Activated T-cell treated with anti-CD3 and anti-CD28 coated beads, Interleukin-2, amount 50 U/mL, for 72 hours (primary cell): Measurements from ENCODE around the gene SPINK4. TPM values are rescaled to one million over a fixed set of nuclear protein-coding genes. Genes with fewer than 3 reads are reported as not detected.

Source experiments
- ATAC-seq, 2 donors: fragments of 150-1000 bp; cut with Tn5 transposase; replicated peaks in 1 of 2; 2 replicates each; pipeline ENCODE4 v1.10.0; 2021; ENCODE audit warnings: moderate library complexity in 2 of 2, mild to moderate bottlenecking in 1 of 2
- DNase-seq, 2 donors: peaks; one replicate each; pipeline ENCODE4 v3.0.0; 2021 to 2022; ENCODE audit warnings: mixed read lengths in 1 of 2
- H3K27ac Mint-ChIP-seq: one replicate; pipeline ENCODE4 v1.8.0; 2022; ENCODE audit warnings: mild to moderate bottlenecking, moderate library complexity, mixed read lengths
- H3K27me3 Mint-ChIP-seq: one replicate; pipeline ENCODE4 v1.8.0; 2022; ENCODE audit warnings: low read depth, mixed read lengths
- H3K36me3 Mint-ChIP-seq, 2 donors: one replicate each; pipeline ENCODE4 v1.8.0; 2022; ENCODE audit warnings: mixed read lengths in 2 of 2, mild to moderate bottlenecking in 1 of 2; ENCODE audit not compliant: insufficient read depth in 2 of 2
- H3K4me1 Mint-ChIP-seq: one replicate; pipeline ENCODE4 v1.8.0; 2022; ENCODE audit warnings: low read depth, mixed read lengths
- H3K4me3 Mint-ChIP-seq, 2 donors: one replicate each; pipeline ENCODE4 v1.8.0; 2022; ENCODE audit warnings: mild to moderate bottlenecking in 2 of 2, mixed read lengths in 2 of 2, moderate library complexity in 2 of 2
- H3K9me3 Mint-ChIP-seq, 2 donors: one replicate each; pipeline ENCODE4 v1.8.0; 2022; ENCODE audit warnings: mixed read lengths in 2 of 2
- total RNA-seq, 2 donors: library from RNA; stranded (reverse); gene quantifications; one replicate each; pipeline ENCODE4 v1.2.3, GENCODE V29; 2022

The SPINK4 gene
- total RNA-seq, 2 donors from 2014 or later, result not detected

DNA sequence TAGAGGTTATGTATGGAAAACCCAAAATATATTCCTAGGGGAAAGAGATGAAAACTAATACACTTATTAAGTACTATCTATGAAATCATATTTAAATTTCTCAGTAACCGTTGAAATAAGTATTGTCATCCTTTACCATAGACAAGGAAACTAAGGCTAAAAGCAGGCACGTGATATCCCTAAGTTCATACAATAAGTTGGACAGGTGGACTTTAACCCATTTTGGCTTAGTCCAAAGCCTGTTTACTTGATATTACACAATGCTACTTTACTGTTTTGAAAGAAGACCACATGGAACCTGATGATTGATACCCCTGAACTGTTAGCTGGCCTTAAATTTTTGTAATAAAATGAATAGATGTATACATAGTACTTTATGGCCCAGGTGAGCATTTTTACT, 53.8 kb downstream of the SPINK4 start:
- DNase-seq, result no peak
- Mint-ChIP-seq H3K27ac (peak overlapping the region; percentile 92), H3K9me3 (peaks cover 0 to 3% of the 10 kb centered on the region in 2 donors), H3K27me3 (no peaks in the 10 kb centered on the region), H3K36me3 (peaks cover 24 to 47% of the 10 kb centered on the region in 2 donors), H3K4me3 (peak overlapping the region in 1 of 2 donors; percentile 88), H3K4me1 (peaks cover 77% of the 10 kb centered on the region)
- ATAC-seq, result no peak

DNA sequence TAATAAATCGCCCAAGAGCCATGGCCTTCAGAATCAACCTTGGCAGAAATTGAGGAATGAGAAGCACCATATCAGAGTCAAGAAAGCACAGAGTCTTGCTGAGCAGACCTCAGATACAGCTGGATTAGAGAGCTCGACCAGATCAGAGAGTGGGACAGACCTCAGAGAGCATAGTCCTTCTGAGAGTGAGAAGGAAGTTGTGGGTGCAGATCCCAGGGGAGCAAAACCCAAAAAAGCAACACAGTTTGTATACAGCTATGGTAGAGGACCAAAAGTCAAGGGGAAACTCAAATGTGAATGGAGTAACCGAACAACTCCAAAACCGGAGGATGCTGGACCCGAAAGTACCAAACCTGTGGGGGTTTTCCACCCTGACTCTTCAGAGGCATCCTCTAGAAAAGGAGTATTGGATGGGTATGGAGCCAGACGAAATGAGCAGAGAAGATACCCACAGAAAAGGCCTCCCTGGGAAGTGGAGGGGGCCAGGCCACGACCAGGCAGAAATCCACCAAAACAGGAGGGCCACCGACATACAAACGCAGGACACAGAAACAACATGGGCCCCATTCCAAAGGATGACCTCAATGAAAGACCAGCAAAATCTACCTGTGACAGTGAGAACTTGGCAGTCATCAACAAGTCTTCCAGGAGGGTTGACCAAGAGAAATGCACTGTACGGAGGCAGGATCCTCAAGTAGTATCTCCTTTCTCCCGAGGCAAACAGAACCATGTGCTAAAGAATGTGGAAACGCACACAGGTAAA, 54.9 kb downstream of the SPINK4 start:
- H3K27ac Mint-ChIP-seq, result peak overlapping the region; percentile 92
- H3K4me1 Mint-ChIP-seq, result peaks cover 85% of the 10 kb centered on the region
- peaks cover 0 to 3% of the 10 kb centered on the region in 2 donors for H3K9me3 Mint-ChIP-seq
- ATAC-seq (no peak), DNase-seq (peak in 1 of 2 donors; percentile 31)
- H3K27me3 Mint-ChIP-seq, result no peaks in the 10 kb centered on the region
- H3K36me3 Mint-ChIP-seq, result peaks cover 24 to 50% of the 10 kb centered on the region in 2 donors
- H3K4me3 Mint-ChIP-seq, result peak overlapping the region; percentile 76 to 79

DNA sequence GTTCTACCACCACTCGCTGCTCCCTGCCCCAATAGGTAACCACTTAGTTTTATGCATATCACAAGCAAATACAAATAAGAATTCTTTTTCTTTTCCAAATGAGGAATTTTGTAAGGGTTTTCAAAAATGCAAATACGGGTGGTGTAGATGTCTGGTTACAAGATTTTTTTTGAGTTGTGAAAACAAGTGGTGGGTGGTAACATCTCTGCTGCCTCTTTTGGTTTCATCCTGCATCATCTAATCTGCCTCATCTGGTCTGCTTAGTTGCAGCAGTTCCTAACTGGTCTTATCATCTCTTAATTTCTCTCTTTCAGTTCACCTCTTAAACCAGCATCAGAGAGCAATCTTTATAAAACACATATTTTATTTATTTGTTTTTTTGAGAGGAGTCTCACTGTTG, 55.6 kb downstream of the SPINK4 start:
- peak overlapping the region; percentile 63 to 88 for H3K4me3 Mint-ChIP-seq
- H3K9me3 Mint-ChIP-seq, result peaks cover 0 to 3% of the 10 kb centered on the region in 2 donors
- peak; percentile 41 to 56 for ATAC-seq
- peak in 1 of 2 donors; percentile 35 for DNase-seq
- H3K27ac Mint-ChIP-seq, result peak overlapping the region; percentile 76
- peaks cover 91% of the 10 kb centered on the region for H3K4me1 Mint-ChIP-seq
- H3K36me3 Mint-ChIP-seq, result peaks cover 24 to 48% of the 10 kb centered on the region in 2 donors
- H3K27me3 Mint-ChIP-seq, result no peaks in the 10 kb centered on the region

DNA sequence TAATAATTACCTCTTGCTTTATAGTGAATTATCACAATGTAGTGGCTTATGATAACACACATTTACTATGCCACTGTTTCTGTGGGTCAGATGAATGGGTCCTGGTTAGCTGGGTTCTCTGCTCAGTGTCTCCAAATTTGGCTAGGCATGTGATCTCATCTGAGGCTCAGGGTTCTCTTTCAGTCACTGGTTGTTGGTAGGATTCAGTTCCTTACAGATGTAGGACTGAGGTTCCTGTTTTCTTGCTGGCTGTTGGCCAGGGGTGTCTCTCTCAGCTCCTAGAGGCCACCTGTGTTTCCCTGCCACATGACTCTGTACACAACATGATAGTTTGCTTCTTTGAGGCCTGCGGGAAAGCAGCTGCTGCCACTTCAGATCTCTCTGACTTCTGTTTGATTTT, 57.5 kb downstream of the SPINK4 start:
- Mint-ChIP-seq H3K27ac (peak overlapping the region; percentile 95), H3K9me3 (no peaks in the 10 kb centered on the region), H3K27me3 (no peaks in the 10 kb centered on the region), H3K36me3 (peaks cover 17 to 38% of the 10 kb centered on the region in 2 donors), H3K4me3 (peak overlapping the region; percentile 63 to 90), H3K4me1 (peaks cover 83% of the 10 kb centered on the region)
- peak in 1 of 2 donors; percentile 42 for DNase-seq
- ATAC-seq, result peak; percentile 74 to 78

Other genes starting within 250 kb of the SPINK4 start
- gene APTX, start 238.5 kb upstream of the SPINK4 start, total RNA-seq, result 10 to 100 TPM; 45.1 to 54.6 TPM
- 100 to 1,000 TPM; 108 to 112 TPM for gene DNAJA1, start 214.9 kb upstream of the SPINK4 start, total RNA-seq
- gene SMU1, start 163.5 kb upstream of the SPINK4 start, total RNA-seq, result 10 to 100 TPM; 23.4 to 27.6 TPM
- 10 to 100 TPM; 72.2 to 91.9 TPM for gene B4GALT1, start 72.8 kb upstream of the SPINK4 start, total RNA-seq
- gene BAG1, start 24.5 kb downstream of the SPINK4 start, total RNA-seq, result 10 to 100 TPM; 52.5 to 60.3 TPM
- gene CHMP5, start 24.9 kb downstream of the SPINK4 start, total RNA-seq, result 100 to 1,000 TPM in 1 of 2 donors, 10 to 100 TPM in 1; 76.5 to 112 TPM
- gene NFX1, start 50.3 kb downstream of the SPINK4 start, total RNA-seq, result 10 to 100 TPM; 31.2 to 40.3 TPM
- not detected for gene AQP7, start 162.4 kb downstream of the SPINK4 start, total RNA-seq
- gene AQP3, start 207.4 kb downstream of the SPINK4 start, total RNA-seq, result 10 to 100 TPM; 12.0 to 17.8 TPM
- gene NOL6, start 233.8 kb downstream of the SPINK4 start, total RNA-seq, result 10 to 100 TPM; 26.1 to 30.1 TPM